IMR-90 (cell line): ENCODE data around the gene CYP51A1. TPM values are rescaled to one million over a fixed set of nuclear protein-coding genes. Genes with fewer than 3 reads are reported as not detected.
A peak's percentile ranks its signal among the peaks of the same experiment; 100 is the strongest.
"Not testable (repeated sequence)": the region's sequence is repeated elsewhere in the genome, so short reads cannot be mapped to it uniquely, and the experiment has no call there.

Experiments
- ATAC-seq: fragments of 200-7000 bp; cut with Tn5 transposase; 2 replicates; pipeline ENCODE4 v1.9.1; 2020; ENCODE audit warnings: low read depth, mild to moderate bottlenecking, moderate library complexity
- BruUV-seq: library from RNA; stranded (reverse); fragments of 400-500 nt; replicated peaks from 2 replicates; lab custom pipeline; 2021; lab: Mats Ljungman, UMichigan
- CTCF ChIA-PET: fragments of 300-600 bp; formaldehyde crosslinking; extraction: SDS; loops from one replicate; lab custom pipeline; 2021; ENCODE audit warnings: antibody characterized with exemption; lab: Yijun Ruan, JAX
- POLR2A ChIA-PET: fragments of 300-600 bp; sonication (Branson Sonifier 250); formaldehyde crosslinking; loops from one replicate; lab custom pipeline; 2022; ENCODE audit warnings: antibody characterized with exemption; ENCODE audit not compliant: unreplicated experiment; lab: Charles Lee
- DNase-seq: peaks from one replicate; pipeline ENCODE4 v3.0.0; 2013
- H2AFZ ChIP-seq: replicated peaks from 2 replicates; pipeline ENCODE3; 2013; ENCODE audit warnings: low read length, mild to moderate bottlenecking; ENCODE audit not compliant: poor library complexity
- H2AK5ac ChIP-seq: 2 replicates; pipeline ENCODE4 v1.6.1; 2013; ENCODE audit warnings: low read depth, low read length, inconsistent platforms
- H2AK9ac ChIP-seq: replicated peaks from 2 replicates; pipeline ENCODE3; 2013; ENCODE audit warnings: mild to moderate bottlenecking, low read depth, low read length, moderate library complexity; ENCODE audit not compliant: poor library complexity
- H2BK120ac ChIP-seq: 2 replicates; pipeline ENCODE4 v1.6.1; 2013; ENCODE audit warnings: low read depth, low read length, inconsistent platforms
- H2BK15ac ChIP-seq: 3 replicates; pipeline ENCODE4 v1.6.1; 2013; ENCODE audit warnings: low read depth, low read length, inconsistent platforms
- H2BK20ac ChIP-seq: 2 replicates; pipeline ENCODE4 v1.6.1; 2013; ENCODE audit warnings: low read depth, mild to moderate bottlenecking, inconsistent platforms, low read length, moderate library complexity
- H2BK5ac ChIP-seq: 2 replicates; pipeline ENCODE4 v1.6.1; 2013; ENCODE audit warnings: mild to moderate bottlenecking, low read depth, low read length, inconsistent platforms; ENCODE audit not compliant: poor library complexity, severe bottlenecking
- H3K14ac ChIP-seq: replicated peaks from 2 replicates; pipeline ENCODE4 v1.6.1; 2013; ENCODE audit warnings: low read depth, low read length, inconsistent platforms
- H3K18ac ChIP-seq: 2 replicates; pipeline ENCODE4 v1.6.1; 2013; ENCODE audit warnings: low read depth, low read length, control low read depth
- H3K23ac ChIP-seq: 2 replicates; pipeline ENCODE4 v1.6.1; 2013; ENCODE audit warnings: low read depth, low read length, inconsistent platforms
- H3K27ac ChIP-seq: 2 replicates; pipeline ENCODE4 v1.5.1; 2013; ENCODE audit warnings: mild to moderate bottlenecking, control low read depth, low read length; ENCODE audit not compliant: insufficient read depth
- H3K27me3 ChIP-seq: 2 replicates; pipeline ENCODE4 v1.6.1; 2013; ENCODE audit warnings: low read length; ENCODE audit not compliant: control insufficient read depth, insufficient read depth
- H3K36me3 ChIP-seq: 2 replicates; pipeline ENCODE4 v1.6.1; 2013; ENCODE audit warnings: low read length, mixed read lengths; ENCODE audit not compliant: control insufficient read depth, insufficient read depth
- H3K4ac ChIP-seq: 2 replicates; pipeline ENCODE4 v1.6.1; 2013; ENCODE audit warnings: low read depth, low read length, inconsistent platforms
- H3K4me1 ChIP-seq: 2 replicates; pipeline ENCODE4 v1.6.1; 2013; ENCODE audit warnings: low read length, mixed read lengths; ENCODE audit not compliant: control insufficient read depth, insufficient read depth
- H3K4me2 ChIP-seq: 2 replicates; pipeline ENCODE4 v1.6.1; 2013; ENCODE audit warnings: low read depth, mild to moderate bottlenecking, control low read depth, low read length, moderate library complexity
- H3K4me3 ChIP-seq: 2 replicates; pipeline ENCODE4 v1.5.1; 2013; ENCODE audit warnings: low read depth, mild to moderate bottlenecking, control low read depth, low read length, moderate library complexity; ENCODE audit not compliant: insufficient read depth
- H3K56ac ChIP-seq: 2 replicates; pipeline ENCODE4 v1.6.1; 2013; ENCODE audit warnings: low read length, inconsistent platforms; ENCODE audit not compliant: insufficient read depth; ENCODE audit errors: extremely low read depth
- H3K79me1 ChIP-seq, 2 experiments: 2 replicates each; pipeline ENCODE4 v1.6.1; 2013; ENCODE audit warnings: low read length in 2 of 2, inconsistent platforms in 1 of 2, low read depth in 1 of 2
- H3K9ac ChIP-seq: 2 replicates; pipeline ENCODE4 v1.6.1; 2013; ENCODE audit warnings: low read depth, low read length, control low read depth
- H3K9me1 ChIP-seq: 2 replicates; pipeline ENCODE4 v1.6.1; 2013; ENCODE audit warnings: low read length, inconsistent platforms; ENCODE audit not compliant: insufficient read depth
- H3K9me3 ChIP-seq: 2 replicates; pipeline ENCODE4 v1.6.1; 2013; ENCODE audit warnings: low read length; ENCODE audit not compliant: control insufficient read depth, insufficient read depth
- H4K20me1 ChIP-seq: 2 replicates; pipeline ENCODE4 v1.6.1; 2013; ENCODE audit warnings: low read length, inconsistent platforms; ENCODE audit not compliant: insufficient read depth
- H4K5ac ChIP-seq: 2 replicates; pipeline ENCODE4 v1.6.1; 2013; ENCODE audit warnings: mild to moderate bottlenecking, low read depth, low read length, control low read depth
- H4K8ac ChIP-seq, 2 experiments: 2 replicates each; pipeline ENCODE4 v1.6.1; 2013; ENCODE audit warnings: low read depth in 2 of 2, low read length in 2 of 2, control low read depth in 1 of 2, inconsistent platforms in 1 of 2
- H4K91ac ChIP-seq: 2 replicates; pipeline ENCODE4 v1.6.1; 2013; ENCODE audit warnings: low read depth, low read length, inconsistent platforms; ENCODE audit not compliant: insufficient read depth
- CHD1 ChIP-seq: IDR thresholded peaks from 2 replicates; pipeline ENCODE4 v1.6.1; 2012; ENCODE audit warnings: low read depth, low read length, improper control_type of control experiment
- WGBS, 2 experiments: methylation state at CpG; one replicate each; pipeline versions ENCODE4 v1.1.5 to v1.1.7; 2013; ENCODE audit warnings: missing lambda C conversion rate in 2 of 2; ENCODE audit not compliant: insufficient read length in 1 of 2; ENCODE audit errors: extremely low coverage in 2 of 2; 5-methylcytosine and 5-hydroxymethylcytosine counted together
- dilution Hi-C: fragments of 300-500 bp; cut with HindIII; formaldehyde crosslinking; loops from one replicate; pipeline ENCODE4 v1.14.3; 2018; ENCODE audit warnings: low sequenced_read_pairs; ENCODE audit not compliant: unreplicated experiment
- in situ Hi-C: fragments of 300-500 bp; cut with MboI; formaldehyde crosslinking; loops from 3 replicates; pipeline ENCODE4 v1.14.3; 2019; ENCODE audit warnings: low sequenced_read_pairs, inconsistent platforms, mixed read lengths
- intact Hi-C: fragments of 100-400 bp; cut with micrococcal nuclease; formaldehyde crosslinking; loops from 2 replicates; pipeline ENCODE4 v1.10.0; 2022
- polyA plus RNA-seq, 3 experiments: library from polyadenylated mRNA; depleted of rRNA; stranded (reverse); fragments of >200 nt; gene quantifications; 2 replicates each; pipeline ENCODE4 v1.2.3, GENCODE V29; 2012; ENCODE audit warnings: low replicate concordance in 1 of 3
- total RNA-seq: library from RNA; depleted of rRNA; stranded (reverse); fragments of >200 nt; gene quantifications from 2 replicates; pipeline ENCODE4 v1.2.3, GENCODE V29; 2012

CYP51A1 gene
- total and polyA plus RNA-seq, 2 of the 4 experiments (the other 2 are of a cell fraction) = 12.1 to 76.4 TPM

- TF ChIP-seq CHD1 = no peak
- DNase-seq (no peak), ATAC-seq (no peak)
- peaks cover 18% of the 10 kb centered on the region for H3K36me3 ChIP-seq
- no peak overlapping the region for H2AK9ac ChIP-seq
- no peaks in the 10 kb centered on the region for H3K79me1 ChIP-seq
- intact Hi-C loops = no loop called here
- H2BK5ac ChIP-seq = no peak overlapping the region
- no peak overlapping the region for H3K4me3 ChIP-seq
- WGBS, 2 experiments = no CpG with 5 or more reads among the region's 8 CpGs
- no peak overlapping the region for H2AFZ ChIP-seq
- H3K18ac ChIP-seq = no peak overlapping the region
- no peak overlapping the region for H3K23ac ChIP-seq
- no peak overlapping the region for H2BK20ac ChIP-seq
- no peak overlapping the region for H4K91ac ChIP-seq
- H3K9me1 ChIP-seq = no peaks in the 10 kb centered on the region
- no peaks in the 10 kb centered on the region for H4K20me1 ChIP-seq
- H3K56ac ChIP-seq = no peak overlapping the region
- H4K8ac ChIP-seq = no peak overlapping the region
- H2BK120ac ChIP-seq = no peak overlapping the region
- dilution Hi-C loops = no loop called here
- H3K9ac ChIP-seq = no peak overlapping the region
- H3K4ac ChIP-seq = no peak overlapping the region
- no peak overlapping the region for H2AK5ac ChIP-seq
- in situ Hi-C loops = no loop called here
- H3K4me1 ChIP-seq = no peaks in the 10 kb centered on the region
- H3K14ac ChIP-seq = no peak overlapping the region
- CTCF ChIA-PET = no interaction called here
- H3K27me3 ChIP-seq = no peaks in the 10 kb centered on the region
- H3K9me3 ChIP-seq = no peaks in the 10 kb centered on the region
- no peak overlapping the region for H3K27ac ChIP-seq
- H3K4me2 ChIP-seq = no peak overlapping the region
- H4K5ac ChIP-seq = no peak overlapping the region
- POLR2A ChIA-PET = no interaction called here
- BruUV-seq = no TSS peak
- no peak overlapping the region for H2BK15ac ChIP-seq
Measured at GRCh38 chr7:92108821-92109220, 25.5 kb downstream of the CYP51A1 start.

GRCh38 chr7:92102862-92103261 is 31.4 kb downstream of the CYP51A1 start:
- intact Hi-C loops = not testable (repeated sequence)
- peak; percentile 88 for DNase-seq
- WGBS, 2 experiments = 38% methylated on average over 2 of the region's 5 CpGs; no CpG with 5 or more reads in 1 of the 2 experiments

More at GRCh38 chr7:92102862-92103261, 31.4 kb downstream of the CYP51A1 start:
- H3K18ac ChIP-seq, H3K4me3 ChIP-seq, H3K4ac ChIP-seq, H3K9ac ChIP-seq, H3K27ac ChIP-seq, CTCF ChIA-PET, H3K23ac ChIP-seq, H2BK20ac ChIP-seq, H2BK15ac ChIP-seq, H2AFZ ChIP-seq, H3K56ac ChIP-seq, H3K9me3 ChIP-seq, H3K9me1 ChIP-seq, BruUV-seq, H4K20me1 ChIP-seq, H4K8ac ChIP-seq, H3K79me1 ChIP-seq, H4K91ac ChIP-seq, H3K14ac ChIP-seq, H4K5ac ChIP-seq, H2AK9ac ChIP-seq, H2AK5ac ChIP-seq, H2BK5ac ChIP-seq, H3K27me3 ChIP-seq, POLR2A ChIA-PET, H3K4me1 ChIP-seq, H3K4me2 ChIP-seq, H2BK120ac ChIP-seq, dilution Hi-C loops, in situ Hi-C loops: not testable (repeated sequence)
- H3K36me3 ChIP-seq = peaks cover 33% of the 10 kb centered on the region
- ATAC-seq = peak; percentile 97
